ENCODE results near the gene PMAIP1. TPM values are rescaled to one million over a fixed set of nuclear protein-coding genes. Genes with fewer than 3 reads are reported as not detected.

The PMAIP1 gene
- total and polyA plus RNA-seq, 2 experiments from 2014 or later, result 1.1 to 3.9 TPM

- H3K4me1 ChIP-seq (ENCODE audit: low read depth), result no peaks in the 10 kb centered on the region
- DNase-seq (ENCODE audit: low read depth in 1 of 2, low spot score in 1 of 2), result no peak
- TF ChIP-seq, protein P1, sequence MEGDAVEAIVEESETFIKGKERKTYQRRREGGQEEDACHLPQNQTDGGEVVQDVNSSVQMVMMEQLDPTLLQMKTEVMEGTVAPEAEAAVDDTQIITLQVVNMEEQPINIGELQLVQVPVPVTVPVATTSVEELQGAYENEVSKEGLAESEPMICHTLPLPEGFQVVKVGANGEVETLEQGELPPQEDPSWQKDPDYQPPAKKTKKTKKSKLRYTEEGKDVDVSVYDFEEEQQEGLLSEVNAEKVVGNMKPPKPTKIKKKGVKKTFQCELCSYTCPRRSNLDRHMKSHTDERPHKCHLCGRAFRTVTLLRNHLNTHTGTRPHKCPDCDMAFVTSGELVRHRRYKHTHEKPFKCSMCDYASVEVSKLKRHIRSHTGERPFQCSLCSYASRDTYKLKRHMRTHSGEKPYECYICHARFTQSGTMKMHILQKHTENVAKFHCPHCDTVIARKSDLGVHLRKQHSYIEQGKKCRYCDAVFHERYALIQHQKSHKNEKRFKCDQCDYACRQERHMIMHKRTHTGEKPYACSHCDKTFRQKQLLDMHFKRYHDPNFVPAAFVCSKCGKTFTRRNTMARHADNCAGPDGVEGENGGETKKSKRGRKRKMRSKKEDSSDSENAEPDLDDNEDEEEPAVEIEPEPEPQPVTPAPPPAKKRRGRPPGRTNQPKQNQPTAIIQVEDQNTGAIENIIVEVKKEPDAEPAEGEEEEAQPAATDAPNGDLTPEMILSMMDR (IDR thresholded peaks at IDR 0.05; ENCODE audit: low read depth, low read length), result no peak
- no peak overlapping the region for H3K27ac ChIP-seq
- no peaks in the 10 kb centered on the region for H3K9me3 ChIP-seq (ENCODE audit: low read depth)
- H3K4me3 ChIP-seq, result no peak overlapping the region
- H3K27me3 ChIP-seq, result peaks cover 26% of the 10 kb centered on the region
- H3K36me3 ChIP-seq, result no peaks in the 10 kb centered on the region
Measured at GRCh38 chr18:59893971-59894370, 5.8 kb upstream of the PMAIP1 start.

DNA sequence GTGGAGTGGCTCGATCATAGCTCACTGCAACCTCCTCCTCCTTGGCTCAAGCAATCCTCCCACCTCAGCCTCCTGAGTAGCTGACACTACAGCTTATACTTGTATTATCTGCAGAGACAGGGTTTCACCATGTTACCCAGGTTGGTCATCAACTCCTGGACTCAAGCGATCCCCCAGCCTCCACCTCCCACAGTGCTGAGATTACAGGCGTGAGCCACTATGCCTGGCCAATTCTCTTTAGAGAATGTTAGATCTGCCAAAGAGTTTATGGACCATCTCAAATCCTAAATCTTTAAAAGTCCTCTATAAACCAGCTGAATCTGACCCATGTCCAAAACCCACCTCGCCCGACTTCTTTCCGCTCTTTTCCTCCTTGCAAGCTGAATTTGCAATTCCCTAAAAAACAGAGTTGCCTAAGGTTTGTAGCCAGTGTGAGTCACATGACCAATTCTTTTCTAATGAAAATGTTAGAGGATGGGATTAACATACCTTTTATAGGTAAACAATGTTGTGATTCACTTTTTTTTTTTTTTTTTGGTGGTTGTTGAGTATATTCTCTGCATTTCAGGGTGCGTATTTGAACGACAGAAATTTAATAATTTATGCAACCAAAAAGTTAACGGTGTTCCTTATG is 2.4 kb upstream of the PMAIP1 start:
- Histone ChIP-seq H3K27ac (no peak overlapping the region), H3K27me3 (peaks cover 47% of the 10 kb centered on the region), H3K4me3 (no peak overlapping the region), H3K9me3 (ENCODE audit: low read depth) (no peaks in the 10 kb centered on the region), H3K4me1 (ENCODE audit: low read depth) (peaks cover 7% of the 10 kb centered on the region), H3K36me3 (no peaks in the 10 kb centered on the region)
- TF ChIP-seq, protein P1 (IDR thresholded peaks at IDR 0.05; ENCODE audit: low read depth, low read length), result no peak
- no peak for DNase-seq (ENCODE audit: low read depth in 1 of 2, low spot score in 1 of 2)

DNA sequence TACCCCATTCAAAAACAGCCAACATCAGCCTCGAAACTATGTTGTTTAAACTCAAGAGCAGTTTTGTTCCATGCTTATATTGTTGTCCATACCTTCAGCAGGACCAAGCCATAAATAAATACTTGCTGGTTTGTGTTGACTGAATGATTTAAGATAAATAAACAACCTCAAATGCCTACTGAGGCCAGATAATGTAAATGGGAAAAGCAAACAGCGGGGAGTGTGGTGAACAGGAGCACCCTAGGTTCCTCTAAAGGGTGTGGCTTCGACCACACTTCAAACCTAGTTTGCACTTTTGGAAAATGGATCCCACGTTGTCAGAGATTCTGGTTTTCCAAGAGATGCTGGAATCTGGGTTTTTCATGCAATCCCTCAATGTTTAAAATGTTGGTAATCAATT is 1.7 kb upstream of the PMAIP1 start:
- peaks cover 7% of the 10 kb centered on the region for H3K4me1 ChIP-seq (ENCODE audit: low read depth)
- H3K36me3 ChIP-seq, result no peaks in the 10 kb centered on the region
- no peak overlapping the region for H3K27ac ChIP-seq
- no peak overlapping the region for H3K4me3 ChIP-seq
- H3K9me3 ChIP-seq (ENCODE audit: low read depth), result no peaks in the 10 kb centered on the region
- DNase-seq (ENCODE audit: low read depth in 1 of 2, low spot score in 1 of 2), result no peak
- H3K27me3 ChIP-seq, result peaks cover 54% of the 10 kb centered on the region
- TF ChIP-seq, protein P1 (IDR thresholded peaks at IDR 0.05; ENCODE audit: low read depth, low read length), result no peak

GRCh38 chr18:59898609-59899297 is 1.0 kb upstream of the PMAIP1 start:
- no peaks in the 10 kb centered on the region for H3K9me3 ChIP-seq (ENCODE audit: low read depth)
- no peak for DNase-seq (ENCODE audit: low read depth in 1 of 2, low spot score in 1 of 2)
- H3K27me3 ChIP-seq, result peaks cover 56% of the 10 kb centered on the region
- H3K4me3 ChIP-seq, result peak overlapping the region; percentile 60
- H3K4me1 ChIP-seq (ENCODE audit: low read depth), result peaks cover 7% of the 10 kb centered on the region
- no peaks in the 10 kb centered on the region for H3K36me3 ChIP-seq
- TF ChIP-seq, protein P1 (IDR thresholded peaks at IDR 0.05; ENCODE audit: low read depth, low read length), result no peak
- no peak overlapping the region for H3K27ac ChIP-seq

- Histone ChIP-seq H3K27ac (no peak overlapping the region), H3K4me1 (ENCODE audit: low read depth) (peaks cover 7% of the 10 kb centered on the region), H3K4me3 (peak overlapping the region; percentile 60), H3K27me3 (peaks cover 56% of the 10 kb centered on the region), H3K9me3 (ENCODE audit: low read depth) (no peaks in the 10 kb centered on the region), H3K36me3 (no peaks in the 10 kb centered on the region)
- peak; percentile 26 to 80 for DNase-seq (ENCODE audit: low read depth in 1 of 2, low spot score in 1 of 2)
- TF ChIP-seq, protein P1 (IDR thresholded peaks at IDR 0.05; ENCODE audit: low read depth, low read length), result no peak
Measured at GRCh38 chr18:59900222-59901128, 679 bp downstream of the PMAIP1 start.

Measured in cardiac muscle cell (in vitro differentiated cells and primary cell).